Measurements from ENCODE around the gene LGR5. TPM values are rescaled to one million over a fixed set of nuclear protein-coding genes. Genes with fewer than 3 reads are reported as not detected.

The LGR5 gene
- total and polyA plus RNA-seq, 9 of the 15 experiments (the other 6 are each of a cell fraction or from before 2014, with no cell fraction given): not detected

DNA sequence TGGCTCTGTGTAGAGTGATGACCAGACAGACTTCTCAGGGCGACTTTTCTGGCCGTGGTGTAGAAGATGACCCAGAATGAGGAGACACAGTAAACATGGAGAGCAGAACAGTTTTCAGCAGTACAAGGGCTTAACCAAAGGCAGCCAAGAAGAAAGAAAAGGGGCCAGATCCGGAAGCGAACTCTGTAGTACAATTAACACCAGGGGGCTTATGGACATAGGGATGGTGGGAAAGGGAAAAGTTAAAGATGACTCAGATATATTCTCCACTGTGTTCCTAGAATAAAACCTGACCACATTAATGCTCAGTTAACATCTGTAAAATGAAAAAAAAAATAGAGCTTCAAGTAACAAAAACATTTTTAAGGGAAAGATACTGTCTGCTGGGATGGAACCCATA, 60.2 kb downstream of the LGR5 start (continued):
- TF ChIP-seq, protein P1, sequence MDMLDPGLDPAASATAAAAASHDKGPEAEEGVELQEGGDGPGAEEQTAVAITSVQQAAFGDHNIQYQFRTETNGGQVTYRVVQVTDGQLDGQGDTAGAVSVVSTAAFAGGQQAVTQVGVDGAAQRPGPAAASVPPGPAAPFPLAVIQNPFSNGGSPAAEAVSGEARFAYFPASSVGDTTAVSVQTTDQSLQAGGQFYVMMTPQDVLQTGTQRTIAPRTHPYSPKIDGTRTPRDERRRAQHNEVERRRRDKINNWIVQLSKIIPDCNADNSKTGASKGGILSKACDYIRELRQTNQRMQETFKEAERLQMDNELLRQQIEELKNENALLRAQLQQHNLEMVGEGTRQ (CRISPR knock-in tag; IDR thresholded peaks at IDR 0.05): no peak
- TF ChIP-seq, protein P2, sequence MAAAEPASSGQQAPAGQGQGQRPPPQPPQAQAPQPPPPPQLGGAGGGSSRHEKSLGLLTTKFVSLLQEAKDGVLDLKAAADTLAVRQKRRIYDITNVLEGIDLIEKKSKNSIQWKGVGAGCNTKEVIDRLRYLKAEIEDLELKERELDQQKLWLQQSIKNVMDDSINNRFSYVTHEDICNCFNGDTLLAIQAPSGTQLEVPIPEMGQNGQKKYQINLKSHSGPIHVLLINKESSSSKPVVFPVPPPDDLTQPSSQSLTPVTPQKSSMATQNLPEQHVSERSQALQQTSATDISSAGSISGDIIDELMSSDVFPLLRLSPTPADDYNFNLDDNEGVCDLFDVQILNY (CRISPR knock-in tag; IDR thresholded peaks at IDR 0.05): no peak
- TF ChIP-seq, protein P3, sequence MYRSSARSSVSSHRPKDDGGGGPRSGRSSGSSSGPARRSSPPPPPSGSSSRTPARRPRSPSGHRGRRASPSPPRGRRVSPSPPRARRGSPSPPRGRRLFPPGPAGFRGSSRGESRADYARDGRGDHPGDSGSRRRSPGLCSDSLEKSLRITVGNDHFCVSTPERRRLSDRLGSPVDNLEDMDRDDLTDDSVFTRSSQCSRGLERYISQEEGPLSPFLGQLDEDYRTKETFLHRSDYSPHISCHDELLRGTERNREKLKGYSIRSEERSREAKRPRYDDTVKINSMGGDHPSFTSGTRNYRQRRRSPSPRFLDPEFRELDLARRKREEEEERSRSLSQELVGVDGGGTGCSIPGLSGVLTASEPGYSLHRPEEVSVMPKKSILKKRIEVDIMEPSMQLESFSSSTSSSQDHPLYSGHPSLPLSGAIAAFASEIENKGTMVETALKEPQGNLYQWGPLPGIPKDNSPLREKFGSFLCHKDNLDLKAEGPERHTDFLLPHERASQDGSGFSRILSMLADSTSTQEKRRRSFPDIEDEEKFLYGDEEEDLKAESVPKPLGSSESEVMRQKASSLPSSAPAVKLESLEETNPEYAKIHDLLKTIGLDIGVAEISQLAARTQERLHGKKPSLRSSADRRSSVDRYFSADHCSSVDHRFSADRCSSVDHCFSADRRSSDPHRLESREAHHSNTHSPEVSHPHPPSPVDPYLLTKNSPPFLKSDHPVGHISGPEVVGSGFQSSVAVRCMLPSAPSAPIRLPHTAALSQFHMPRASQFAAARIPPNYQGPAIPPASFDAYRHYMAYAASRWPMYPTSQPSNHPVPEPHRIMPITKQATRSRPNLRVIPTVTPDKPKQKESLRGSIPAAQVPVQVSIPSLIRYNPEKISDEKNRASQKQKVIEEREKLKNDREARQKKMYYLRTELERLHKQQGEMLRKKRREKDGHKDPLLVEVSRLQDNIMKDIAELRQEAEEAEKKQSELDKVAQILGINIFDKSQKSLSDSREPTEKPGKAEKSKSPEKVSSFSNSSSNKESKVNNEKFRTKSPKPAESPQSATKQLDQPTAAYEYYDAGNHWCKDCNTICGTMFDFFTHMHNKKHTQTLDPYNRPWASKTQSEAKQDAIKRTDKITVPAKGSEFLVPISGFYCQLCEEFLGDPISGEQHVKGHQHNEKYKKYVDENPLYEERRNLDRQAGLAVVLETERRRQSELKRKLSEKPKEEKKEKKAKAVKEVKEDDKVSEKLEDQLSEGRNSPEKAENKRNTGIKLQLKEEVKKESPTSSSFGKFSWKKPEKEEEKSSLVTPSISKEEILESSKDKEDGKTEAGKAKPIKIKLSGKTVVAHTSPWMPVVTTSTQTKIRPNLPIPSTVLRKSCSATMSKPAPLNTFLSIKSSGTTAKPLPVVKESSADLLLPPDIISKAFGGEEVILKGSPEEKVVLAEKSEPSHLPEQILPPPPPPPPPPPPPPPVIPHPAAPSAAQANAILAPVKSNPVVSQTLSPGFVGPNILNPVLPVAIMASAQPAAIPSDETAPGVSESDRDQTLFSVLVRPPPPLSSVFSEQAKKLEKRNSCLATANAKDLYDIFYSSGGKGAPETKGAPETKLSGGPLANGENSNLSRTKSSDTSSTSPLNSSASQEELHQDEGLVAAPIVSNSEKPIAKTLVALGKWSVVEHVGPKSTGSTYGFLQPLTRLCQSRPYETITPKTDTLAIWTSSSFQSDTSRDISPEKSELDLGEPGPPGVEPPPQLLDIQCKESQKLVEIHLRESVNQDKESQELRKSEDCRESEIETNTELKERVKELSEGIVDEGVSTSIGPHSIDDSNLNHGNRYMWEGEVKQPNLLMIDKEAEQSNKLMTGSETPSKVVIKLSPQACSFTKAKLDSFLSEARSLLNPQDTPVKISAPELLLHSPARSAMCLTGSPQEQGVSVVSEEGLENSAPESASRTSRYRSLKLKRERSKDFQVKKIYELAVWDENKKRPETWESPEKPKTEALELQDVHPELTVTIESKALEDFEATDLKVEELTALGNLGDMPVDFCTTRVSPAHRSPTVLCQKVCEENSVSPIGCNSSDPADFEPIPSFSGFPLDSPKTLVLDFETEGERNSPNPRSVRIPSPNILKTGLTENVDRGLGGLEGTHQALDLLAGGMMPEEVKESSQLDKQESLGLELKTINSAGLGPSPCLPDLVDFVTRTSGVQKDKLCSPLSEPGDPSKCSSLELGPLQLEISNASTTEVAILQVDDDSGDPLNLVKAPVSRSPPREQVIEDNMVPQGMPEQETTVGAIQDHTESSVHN (IDR thresholded peaks at IDR 0.05; ENCODE audit: borderline replicate concordance in 1 of 2, low read depth in 1 of 2): no peak
- TF ChIP-seq ZNF785 (CRISPR knock-in tag; IDR thresholded peaks at IDR 0.05): no peak
- TF ChIP-seq CBFB (CRISPR knock-in tag; IDR thresholded peaks at IDR 0.05): no peak

Data from K562 (cell line).